Stimulated activated CD8-positive, alpha-beta memory T cell treated with anti-CD3 and anti-CD28 coated beads, Interleukin-4, amount 100 ng/mL, for 48 hours (primary cell): Measurements from ENCODE around the gene GARIN5A.

Experiments
- DNase-seq: peaks from one replicate; pipeline ENCODE4 v3.0.0-alpha.2; 2020

The GARIN5A gene

DNA sequence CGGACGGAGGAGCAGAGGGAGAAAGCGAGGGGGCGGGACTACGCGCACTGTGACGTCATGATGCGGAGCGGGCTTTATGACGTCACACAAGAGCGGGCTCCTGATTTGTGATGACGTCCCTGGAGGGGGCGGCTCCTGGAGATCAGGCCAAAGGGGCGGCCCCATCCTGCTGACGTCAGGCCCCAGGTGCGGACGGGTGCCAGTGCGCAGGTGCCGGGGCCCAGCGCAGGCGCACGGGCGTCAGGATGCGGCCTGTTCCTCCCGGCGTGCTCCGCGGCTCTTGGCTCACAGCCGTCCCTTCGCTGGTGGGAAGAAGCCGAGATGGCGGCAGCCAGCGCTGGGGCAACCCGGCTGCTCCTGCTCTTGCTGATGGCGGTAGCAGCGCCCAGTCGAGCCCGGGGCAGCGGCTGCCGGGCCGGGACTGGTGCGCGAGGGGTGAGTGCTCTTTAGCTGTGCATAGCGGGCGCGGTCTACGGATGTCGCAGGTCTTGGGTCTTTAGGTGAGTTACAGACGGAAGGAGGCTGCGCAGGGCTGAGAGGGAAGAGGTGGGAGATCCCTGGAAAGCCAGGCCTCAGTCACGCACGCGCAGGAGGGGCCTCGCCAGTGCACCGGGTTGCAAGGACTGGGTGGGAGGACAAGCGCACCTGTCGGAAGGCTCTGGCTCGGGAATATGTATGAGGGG lies at the start of gene GARIN5A, which contains the start of gene EMC10:
TSS of gene GARIN5A (minus strand) at position 625 of the 683 bp plus-strand sequence. CDS start at position 165, 460 bp downstream.
TSS of gene EMC10 (plus strand) at position 284 of the 683 bp plus-strand sequence. CDS start at position 322, 38 bp downstream.
- DNase-seq: peak; percentile 96

DNA sequence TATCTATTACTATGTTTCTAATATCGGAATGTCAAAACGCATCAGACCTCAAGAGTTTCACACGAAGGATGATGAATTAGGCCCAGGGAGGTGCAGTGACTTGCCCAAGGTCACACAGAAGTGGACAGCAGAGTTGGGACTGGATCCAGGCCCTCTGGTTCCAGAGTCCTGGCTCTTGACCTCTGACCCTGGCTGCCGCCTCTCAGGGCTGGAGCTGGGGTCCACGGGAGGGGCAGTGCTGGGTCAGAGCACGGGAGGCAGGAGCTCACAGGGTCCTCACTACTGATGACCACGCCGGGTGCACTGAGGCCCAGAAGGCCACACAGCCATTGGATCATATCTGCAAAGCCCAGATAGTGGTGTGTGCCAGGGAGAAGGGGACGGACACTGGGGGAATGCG lies 46.2 kb upstream of the GARIN5A start:
- DNase-seq: no peak

DNA sequence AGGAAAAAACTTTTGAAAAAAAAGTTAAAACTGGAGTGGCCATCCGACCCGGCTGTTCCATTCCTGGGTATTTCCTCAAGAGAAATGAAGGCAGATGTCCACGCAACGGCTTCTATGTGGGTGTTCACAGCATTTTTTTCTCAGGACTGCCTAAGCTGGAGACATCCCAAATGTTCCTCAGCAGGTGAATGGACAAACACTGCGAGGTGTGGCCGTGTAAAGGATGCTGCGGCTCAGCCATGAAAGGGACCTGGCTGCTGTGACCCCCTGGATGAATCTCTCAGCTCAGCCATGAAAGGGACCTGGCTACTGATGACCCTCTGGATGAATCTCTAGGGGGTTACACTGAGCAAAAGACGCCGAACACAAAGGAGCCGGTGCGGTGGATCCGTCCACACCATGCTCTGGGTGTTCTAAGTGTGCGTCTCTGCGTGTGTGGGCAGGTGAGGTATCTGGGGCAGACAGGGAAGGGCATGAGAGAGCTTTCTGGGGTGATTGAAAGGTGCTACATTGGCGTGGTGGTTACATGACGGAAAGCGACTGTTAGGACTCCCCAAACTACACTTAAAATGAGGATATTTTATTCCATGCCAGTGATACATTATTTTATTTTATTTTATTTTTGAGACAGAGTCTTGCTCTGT lies 44.3 kb upstream of the GARIN5A start:
- DNase-seq: no peak

DNA sequence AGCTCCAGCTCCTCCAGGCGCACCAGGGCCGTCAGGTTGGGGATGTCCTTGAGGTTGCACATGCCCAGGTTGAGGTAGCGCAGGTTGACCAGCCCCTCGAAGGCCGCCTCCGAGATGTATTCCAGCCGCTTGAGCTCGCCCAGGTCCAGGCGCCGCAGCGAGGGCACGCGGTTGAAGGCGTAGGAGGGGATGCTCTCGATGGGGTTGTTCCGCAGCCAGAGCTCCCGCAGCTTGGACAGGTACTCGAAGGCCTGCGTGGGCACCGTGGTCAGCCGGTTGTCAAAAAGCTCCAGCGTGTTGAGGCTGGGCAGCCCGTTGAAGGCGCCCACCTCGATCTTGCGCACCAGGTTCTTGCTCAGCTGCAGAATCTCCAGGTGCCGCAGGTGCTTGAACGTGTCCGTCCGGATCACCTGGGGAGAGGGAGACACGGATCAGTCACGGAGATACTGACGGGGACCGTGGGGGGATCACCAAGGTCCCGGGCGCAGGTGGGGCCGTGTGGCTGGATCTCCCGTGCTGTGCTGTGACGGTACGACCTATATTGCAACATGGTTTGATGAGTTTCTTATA lies 42.4 kb upstream of the GARIN5A start:
- DNase-seq: no peak

DNA sequence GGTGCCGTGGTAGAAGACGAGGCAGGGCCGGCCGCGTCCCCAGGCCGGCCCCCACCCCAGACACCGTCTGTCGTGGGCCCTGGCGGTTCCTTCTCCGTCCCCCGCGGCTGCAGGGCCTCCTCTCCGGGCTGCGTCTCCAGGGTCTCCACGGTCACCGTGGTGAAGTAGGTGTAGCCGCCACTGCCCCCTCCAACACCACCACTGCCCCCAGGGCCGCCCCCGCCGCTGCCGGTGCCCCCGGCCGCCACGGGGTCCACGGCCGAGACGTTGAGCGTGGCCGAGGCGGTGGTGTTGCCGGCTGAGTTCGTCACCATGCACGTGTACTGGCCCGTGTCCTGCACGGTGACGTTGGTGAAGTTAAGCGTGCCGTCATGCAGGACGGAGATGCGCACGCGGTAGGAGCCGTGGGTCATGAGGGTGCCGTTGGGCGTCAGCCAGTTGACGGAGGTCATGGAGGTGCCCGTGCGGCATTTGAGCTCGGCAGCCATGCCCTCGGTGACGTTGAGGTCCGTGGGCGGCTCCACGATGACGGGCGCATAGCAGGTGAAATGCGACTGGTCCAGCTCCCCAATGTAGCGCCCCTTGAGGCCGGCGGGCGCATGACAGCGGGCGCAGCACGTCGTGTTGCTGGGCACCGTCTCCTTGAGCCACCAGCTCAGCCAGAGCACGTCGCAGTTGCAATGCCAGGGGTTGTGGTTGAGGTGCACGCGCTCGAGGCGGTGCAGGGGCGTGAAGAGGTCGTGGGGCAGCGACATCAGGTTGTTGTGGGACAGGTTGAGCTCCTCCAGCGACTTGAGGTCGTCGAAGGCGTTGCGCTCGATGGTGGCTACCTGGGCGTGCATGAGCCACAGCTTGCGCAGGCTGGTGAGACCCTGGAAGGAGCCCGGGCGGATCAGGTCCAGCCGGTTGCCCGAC lies 41.7 kb upstream of the GARIN5A start:
- peak; percentile 48 for DNase-seq

DNA sequence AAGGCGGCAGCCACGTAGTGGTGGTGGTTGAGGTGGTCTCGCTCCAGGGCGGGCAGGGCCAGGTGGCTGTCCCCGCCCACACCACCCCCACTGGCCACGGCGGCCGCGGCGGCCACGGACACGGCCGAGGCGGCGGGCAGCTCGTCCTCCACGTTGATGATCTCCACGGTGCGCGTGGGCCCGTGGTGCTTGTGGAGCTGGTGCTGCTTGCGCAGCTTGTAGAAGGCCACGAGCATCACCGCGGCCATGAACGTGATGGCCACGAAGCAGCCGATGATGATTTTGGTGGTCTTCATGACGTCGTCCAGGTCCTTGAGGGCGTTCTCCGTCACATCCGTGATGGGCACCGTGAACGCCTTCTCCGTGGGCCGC lies 41.0 kb upstream of the GARIN5A start:
- DNase-seq: no peak

DNA sequence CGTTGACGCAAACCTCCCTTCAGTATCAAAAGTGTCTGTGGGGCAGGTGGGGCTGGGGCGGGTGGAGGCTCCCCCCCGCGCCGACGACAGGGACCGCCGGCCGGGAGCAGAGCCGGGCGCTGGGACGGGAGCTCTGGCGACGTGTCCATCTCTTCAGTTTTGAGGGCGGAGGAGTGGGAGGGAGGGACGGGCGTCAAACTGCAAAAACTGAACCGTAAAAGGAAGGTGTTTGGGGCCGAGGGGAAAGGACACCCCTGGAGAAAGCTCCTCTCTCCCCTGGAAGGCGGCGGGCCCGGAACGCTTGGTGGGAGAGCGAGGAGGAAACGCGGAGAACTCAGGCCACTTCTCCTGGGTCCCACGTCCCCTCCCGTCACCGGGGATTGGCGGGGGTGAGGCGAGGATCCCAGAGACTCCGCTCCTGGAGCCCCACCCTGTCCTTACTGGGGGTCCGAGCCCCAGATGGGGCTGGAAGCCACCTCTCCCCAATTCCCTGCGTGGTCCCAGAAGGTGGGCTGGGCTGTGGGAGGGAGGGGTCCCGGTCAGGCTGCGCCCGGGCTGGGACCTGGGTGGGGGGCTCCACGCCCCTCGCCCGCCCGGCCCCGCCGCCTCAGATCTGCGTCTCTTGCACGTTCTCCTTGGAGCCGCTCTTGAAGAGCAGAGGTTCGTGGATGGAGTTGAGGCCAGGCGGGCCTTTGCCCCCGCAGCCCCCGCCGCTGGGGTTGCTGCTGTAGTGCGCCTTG lies 40.5 kb upstream of the GARIN5A start:
- no peak for DNase-seq

DNA sequence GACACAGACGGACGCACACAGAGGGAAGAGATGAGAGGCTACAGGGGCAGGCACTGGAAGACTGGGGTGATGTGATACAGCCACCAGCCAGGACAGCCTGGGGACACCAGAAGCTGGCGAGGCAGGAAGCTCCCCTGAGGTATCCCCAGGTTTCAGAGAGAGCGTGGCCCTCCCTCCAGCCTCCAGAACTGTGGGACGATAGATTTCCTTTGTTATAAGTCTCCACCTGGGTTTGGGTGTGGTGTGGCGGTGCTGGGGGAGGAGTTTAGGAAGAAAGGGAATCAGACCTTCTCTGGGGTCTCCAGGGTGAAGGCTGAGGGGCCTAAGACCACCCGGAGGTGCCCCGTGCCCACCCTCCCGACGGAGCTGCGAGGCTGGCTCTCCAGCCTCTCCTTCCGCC lies 39.8 kb upstream of the GARIN5A start:
- no peak for DNase-seq

DNA sequence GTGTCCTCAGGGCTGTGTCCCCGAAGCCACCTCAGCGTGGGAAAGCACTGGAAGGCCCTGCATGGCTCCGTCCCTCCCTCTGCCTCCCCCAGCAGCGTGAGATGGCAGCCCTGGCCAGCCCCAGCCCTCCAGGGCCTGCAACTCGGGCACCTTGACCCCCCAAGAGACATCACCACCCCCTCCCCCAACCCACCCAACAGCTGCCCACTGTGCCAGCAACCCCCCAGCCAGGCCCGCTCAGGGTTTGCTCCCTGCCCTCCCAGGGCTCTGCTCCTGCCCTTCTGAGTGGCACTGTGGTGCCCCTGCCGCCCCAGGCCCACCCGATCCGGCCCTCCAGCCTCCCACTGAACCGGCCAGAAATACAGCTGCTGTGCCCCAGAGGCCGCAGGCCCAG lies 38.5 kb upstream of the GARIN5A start:
- no peak for DNase-seq

GRCh38 chr19:50514346-50515167 lies 37.9 kb upstream of the GARIN5A start:
- DNase-seq: no peak

DNA sequence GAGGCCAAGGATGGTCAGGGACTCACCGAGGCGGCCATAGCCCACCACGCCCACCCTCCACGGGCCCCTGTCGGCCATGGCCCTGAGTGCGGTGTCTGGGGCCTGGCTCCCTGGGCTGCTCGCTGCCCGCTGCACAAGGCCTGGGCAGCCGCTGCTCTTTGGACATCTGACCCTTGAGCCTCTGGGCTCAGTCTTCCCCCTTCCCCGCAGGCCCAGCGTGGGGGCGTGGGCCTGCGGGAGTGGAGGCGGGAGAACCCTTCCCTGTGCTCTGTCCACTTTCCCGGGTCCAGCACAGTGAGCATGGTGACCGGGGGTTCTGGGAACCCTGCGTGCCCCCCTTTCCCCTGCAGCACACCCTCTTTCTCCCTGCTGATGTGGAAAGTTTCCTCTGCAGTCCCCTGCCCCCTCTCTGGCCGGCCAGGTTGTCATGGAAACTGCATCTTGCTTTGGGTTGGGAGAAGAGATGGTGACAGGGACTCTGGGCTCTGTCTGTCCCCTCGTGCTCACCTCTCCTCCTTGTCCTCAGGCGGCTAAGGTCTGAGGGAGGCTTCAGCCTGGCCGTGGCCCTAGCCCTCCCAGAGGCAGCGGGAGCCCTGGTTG lies 37.2 kb upstream of the GARIN5A start, which contains the start of gene ASPDH:
TSS of gene ASPDH (minus strand) at position 168 of the 600 bp plus-strand sequence. CDS start at position 78, 90 bp downstream.
- no peak for DNase-seq

DNA sequence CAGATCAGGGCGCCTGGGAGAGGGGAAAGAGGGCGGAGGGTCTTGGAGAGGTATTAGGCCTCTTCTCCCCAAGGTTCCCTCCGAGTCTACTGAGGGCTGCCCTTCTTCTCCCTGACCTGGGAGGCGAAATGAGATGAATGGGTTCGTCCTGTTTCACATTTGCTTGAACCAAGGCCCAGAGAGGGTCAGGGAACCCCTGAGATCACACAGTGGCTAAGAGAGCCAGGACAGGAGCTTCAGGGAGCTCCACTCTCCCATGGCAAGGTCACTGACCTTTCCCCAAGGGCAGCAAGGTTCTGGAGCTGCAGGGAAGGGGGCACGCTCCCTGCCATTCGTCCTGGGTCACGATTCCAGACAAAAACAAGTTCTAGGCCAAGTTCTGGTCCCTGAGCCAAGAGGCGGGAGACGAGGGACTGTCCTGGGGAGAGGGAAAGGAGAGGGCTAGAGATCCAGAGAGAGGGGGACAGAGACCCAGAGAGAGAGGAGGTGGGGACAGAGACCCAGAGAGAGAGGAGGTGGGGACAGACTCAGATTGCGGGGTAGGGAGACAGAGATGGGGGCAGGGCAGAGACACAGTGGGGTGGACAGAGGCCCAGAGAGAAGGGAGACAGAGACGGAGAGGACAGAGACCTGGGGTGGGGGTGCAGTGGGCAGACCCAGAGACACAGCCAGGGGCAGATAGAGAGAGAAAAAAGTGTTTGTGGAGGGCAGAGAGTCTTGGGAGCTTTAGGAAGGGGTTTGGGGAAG lies 36.5 kb upstream of the GARIN5A start:
- no peak for DNase-seq

GRCh38 chr19:50512112-50512998 lies 35.7 kb upstream of the GARIN5A start:
- DNase-seq: no peak

GRCh38 chr19:50511069-50511822 lies 34.6 kb upstream of the GARIN5A start, which contains the start of gene JOSD2:
Gene JOSD2, minus strand, starts transcription at chr19:50511191. Its CDS starts 760 bp downstream, at chr19:50510431.
- DNase-seq: peak; percentile 97

DNA sequence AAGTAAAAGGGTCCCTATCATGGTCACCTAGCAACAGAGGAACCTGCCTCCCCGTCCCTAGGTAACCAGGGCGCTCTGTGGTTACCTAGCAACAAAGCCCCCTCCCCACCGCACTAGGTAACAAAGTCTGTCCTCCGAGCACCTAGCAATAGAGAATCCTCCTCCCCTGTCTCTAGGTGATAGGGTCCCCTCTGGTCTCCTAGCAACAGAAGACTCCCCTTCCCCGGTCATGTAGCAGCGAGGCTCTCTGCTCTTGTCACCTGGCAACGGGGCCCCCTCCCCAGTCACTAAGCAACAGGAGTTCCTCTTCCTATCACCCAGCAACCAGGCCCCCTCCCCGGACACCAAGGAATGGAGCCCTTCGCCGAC lies 34.0 kb upstream of the GARIN5A start:
- no peak for DNase-seq

DNA sequence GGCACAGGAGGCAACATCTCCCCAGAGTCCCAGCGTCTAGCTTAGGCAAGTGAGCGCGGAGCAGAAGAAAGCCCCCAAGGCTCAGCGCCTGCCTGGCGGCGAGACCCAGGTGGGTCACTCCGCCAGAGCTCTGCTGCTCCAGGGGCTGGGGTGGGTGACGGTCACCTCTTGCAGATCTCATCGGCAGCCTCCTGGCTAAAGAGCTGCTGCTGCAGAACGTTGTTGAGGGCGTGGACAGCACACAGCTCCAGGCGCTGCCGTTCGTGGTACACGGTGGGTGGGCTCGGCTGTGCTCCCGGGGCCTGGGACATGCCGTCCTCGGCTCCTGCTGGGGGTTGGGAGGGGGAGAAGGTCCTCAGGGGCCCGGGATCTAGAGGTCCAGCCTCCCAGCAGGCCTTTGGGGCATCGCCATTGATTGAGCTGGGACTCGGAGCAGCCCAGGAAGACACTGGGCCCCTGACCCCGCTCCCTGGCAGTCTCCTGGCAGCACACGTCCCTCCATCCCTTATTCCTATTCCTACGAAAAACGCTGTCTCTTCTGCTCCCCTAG lies 33.5 kb upstream of the GARIN5A start:
- DNase-seq: no peak

DNA sequence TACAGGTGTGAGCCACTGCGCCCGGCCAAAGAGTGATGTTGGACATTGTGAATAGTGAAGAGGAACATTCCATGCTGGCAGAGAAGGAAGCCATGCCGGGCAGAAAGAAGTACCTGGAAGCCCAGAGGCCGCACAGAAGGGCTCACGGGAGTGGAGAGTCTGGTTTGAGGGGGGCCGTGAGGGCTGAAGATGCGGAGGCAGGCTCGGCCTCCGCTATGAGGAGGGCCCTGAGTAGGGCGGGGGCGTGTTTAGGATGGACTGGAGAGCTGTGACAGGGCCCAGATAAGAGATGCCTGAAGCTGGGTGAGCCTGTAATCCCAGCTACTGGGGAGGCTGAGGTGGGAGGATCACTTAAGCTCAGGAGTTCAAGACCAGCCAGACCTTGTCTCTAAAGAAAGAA lies 32.7 kb upstream of the GARIN5A start:
- DNase-seq: no peak

GRCh38 chr19:50508843-50509190 lies 32.2 kb upstream of the GARIN5A start:
- no peak for DNase-seq
